GM12878 (cell line): ENCODE data around the gene EMID1. TPM values are rescaled to one million over a fixed set of nuclear protein-coding genes. Genes with fewer than 3 reads are reported as not detected.

Experiments used
- ATAC-seq: fragments of 200-7000 bp; cut with Tn5 transposase; 3 replicates; pipeline ENCODE4 v1.9.1; 2020; ENCODE audit warnings: mild to moderate bottlenecking, moderate library complexity
- BruUV-seq: library from RNA; stranded (reverse); fragments of 400-500 nt; replicated peaks from 2 replicates; lab custom pipeline; 2021; lab: Mats Ljungman, UMichigan
- CTCF ChIA-PET: fragments of 300-600 bp; sonication (Branson Sonifier 250); formaldehyde crosslinking; extraction: SDS; loops from one replicate; lab custom pipeline; 2021; ENCODE audit warnings: inconsistent platforms; lab: Yijun Ruan, JAX
- POLR2A ChIA-PET: fragments of 350-600 bp; formaldehyde crosslinking; extraction: SDS; loops from one replicate; lab custom pipeline; 2021; ENCODE audit warnings: inconsistent platforms; lab: Charles Lee
- RAD21 ChIA-PET: fragments of 300-600 bp; sonication (Branson Sonifier 250); formaldehyde crosslinking; loops from one replicate; lab custom pipeline; 2023; ENCODE audit warnings: antibody characterized with exemption; ENCODE audit not compliant: unreplicated experiment; lab: Charles Lee
- SMC1A ChIA-PET: fragments of 300-600 bp; sonication (Branson Sonifier 250); formaldehyde crosslinking; loops from one replicate; lab custom pipeline; 2023; ENCODE audit not compliant: unreplicated experiment, uncharacterized antibody; lab: Charles Lee
- DNase-seq: peaks from one replicate; pipeline ENCODE4 v3.0.0-alpha.2; 2011; ENCODE audit warnings: low read depth, low spot score
- FAIRE-seq: peaks from 3 replicates; lab custom pipeline; 2011; peaks lifted over from hg19 to GRCh38; lab: Jason Lieb, UNC
- H2AFZ ChIP-seq: 2 replicates; pipeline ENCODE4 v1.6.0; 2011; ENCODE audit warnings: low read depth, low read length, control low read depth; ENCODE audit not compliant: control insufficient read depth
- H3K27ac ChIP-seq: 2 replicates; pipeline ENCODE4 v1.5.1; 2011; ENCODE audit warnings: control low read depth; ENCODE audit not compliant: control insufficient read depth, insufficient read depth
- H3K27me3 ChIP-seq, 2 experiments: replicated peaks in 1 of 2; 2 replicates each; pipeline versions ENCODE4 v1.6.0 to v1.6.1; 2011; ENCODE audit warnings: low read length in 1 of 2; ENCODE audit not compliant: control insufficient read depth in 2 of 2, insufficient read depth in 2 of 2
- H3K36me3 ChIP-seq, 2 experiments: 2 replicates each; pipeline ENCODE4 v1.5.1; 2011; ENCODE audit warnings: low read length in 1 of 2; ENCODE audit not compliant: control insufficient read depth in 2 of 2, insufficient read depth in 2 of 2
- H3K4me1 ChIP-seq: 2 replicates; pipeline ENCODE4 v1.6.1; 2011; ENCODE audit warnings: mild to moderate bottlenecking, low read length, moderate library complexity, mixed read lengths; ENCODE audit not compliant: control insufficient read depth, insufficient read depth
- H3K4me2 ChIP-seq: 2 replicates; pipeline ENCODE4 v1.6.0; 2011; ENCODE audit warnings: control low read depth; ENCODE audit not compliant: control insufficient read depth, insufficient read depth
- H3K4me3 ChIP-seq: fragments of 200-600 bp; sonication (generic); 2 replicates; pipeline ENCODE4 v1.5.1; 2016
- H3K79me2 ChIP-seq: 2 replicates; pipeline ENCODE4 v1.6.0; 2011; ENCODE audit warnings: low read length; ENCODE audit not compliant: control insufficient read depth, insufficient read depth
- H3K9ac ChIP-seq: 2 replicates; pipeline ENCODE4 v1.8.0; 2011; ENCODE audit warnings: low read length, control low read depth, mixed read lengths; ENCODE audit not compliant: control insufficient read depth, insufficient read depth
- H3K9me3 ChIP-seq: replicated peaks from 3 replicates; pipeline ENCODE4 v1.5.1; 2011; ENCODE audit warnings: mild to moderate bottlenecking, low read length; ENCODE audit not compliant: control insufficient read depth, insufficient read depth
- H4K20me1 ChIP-seq: 2 replicates; pipeline ENCODE4 v1.6.0; 2011; ENCODE audit not compliant: control insufficient read depth, insufficient read depth
- CHD1 ChIP-seq: IDR thresholded peaks from 2 replicates; pipeline ENCODE4 v1.6.1; 2012; ENCODE audit warnings: low read depth, low read length, improper control_type of control experiment
- DPF2 ChIP-seq: fragments of 450-650 bp; IDR thresholded peaks from 2 replicates; pipeline ENCODE4 v1.6.1; 2017; ENCODE audit warnings: mild to moderate bottlenecking
- IKZF2 ChIP-seq, 2 experiments: fragments of 450-650 bp; IDR thresholded peaks; 2 replicates each; pipeline ENCODE4 v1.6.1; 2017; ENCODE audit warnings: mild to moderate bottlenecking in 2 of 2, moderate library complexity in 2 of 2
- MYB ChIP-seq: fragments of 150-350 bp; IDR thresholded peaks from 2 replicates; pipeline ENCODE4 v1.6.1; 2014; ENCODE audit warnings: mild to moderate bottlenecking, low read depth, low read length, borderline replicate concordance
- NFXL1 ChIP-seq: fragments of 450-650 bp; IDR thresholded peaks from 2 replicates; pipeline ENCODE4 v1.6.1; 2017; ENCODE audit warnings: antibody characterized with exemption, mild to moderate bottlenecking, borderline replicate concordance
- PML ChIP-seq: IDR thresholded peaks from 2 replicates; pipeline ENCODE4 v1.6.1; 2012; ENCODE audit warnings: low read length, inconsistent platforms
- RAD21 ChIP-seq: IDR thresholded peaks from 2 replicates; pipeline ENCODE4 v1.6.1; 2011; ENCODE audit warnings: mild to moderate bottlenecking, low read depth, low read length, moderate library complexity; ENCODE audit not compliant: insufficient read depth
- RELA ChIP-seq: fragments of 450-650 bp; IDR thresholded peaks from 2 replicates; pipeline ENCODE4 v1.8.0; 2014; ENCODE audit warnings: borderline replicate concordance; ENCODE audit not compliant: partially characterized antibody
- SMARCA5 ChIP-seq: fragments of 450-650 bp; IDR thresholded peaks from 2 replicates; pipeline ENCODE4 v1.6.1; 2017; ENCODE audit warnings: mild to moderate bottlenecking
- STAT3 ChIP-seq: IDR thresholded peaks from 2 replicates; pipeline ENCODE4 v1.6.1; 2011; ENCODE audit warnings: low read depth, low read length, improper control_type of control experiment
- ZNF207 ChIP-seq: fragments of 450-650 bp; IDR thresholded peaks from 2 replicates; pipeline ENCODE4 v1.6.1; 2014; ENCODE audit warnings: antibody characterized with exemption, mild to moderate bottlenecking, borderline replicate concordance
- WGBS: methylation state at CpG from one replicate; pipeline ENCODE4 v1.1.6; 2016; ENCODE audit warnings: low lambda C conversion rate; ENCODE audit not compliant: insufficient replicate concordance, insufficient coverage; ENCODE audit errors: missing lambda C conversion rate; 5-methylcytosine and 5-hydroxymethylcytosine counted together
- in situ Hi-C: fragments of 300-500 bp; cut with MboI; formaldehyde crosslinking; loops from 9 replicates; pipeline ENCODE4 v1.14.3; 2018; ENCODE audit warnings: mixed read lengths
- intact Hi-C: fragments of 100-400 bp; cut with micrococcal nuclease; formaldehyde crosslinking; loops from one replicate; pipeline ENCODE4 v1.14.2; 2022; ENCODE audit not compliant: unreplicated experiment
- polyA plus RNA-seq, 11 experiments: library from polyadenylated mRNA; depleted of rRNA in 4 of 11; unstranded in 6 of 11; stranded (reverse) in 5 of 11; fragments of >200 nt; fragmentation: Nextera tagmentation in 4 of 11; fragmentation: Illumina TruSeq in 1 of 11; extraction: Ambion mirVana in 4 of 11; extraction: Trizol in 1 of 11; gene quantifications; 1 replicate in 1 of 11; 2 replicates in 10 of 11; pipeline versions ENCODE4 v1.2.1 to v1.2.3, GENCODE V29; 2011 to 2016; ENCODE audit warnings: inconsistent platforms in 2 of 11, missing spikeins in 2 of 11, low read depth in 1 of 11
- total RNA-seq, 4 experiments: library from RNA; depleted of rRNA in 3 of 4; stranded (reverse); fragments of >200 nt in 3 of 4; fragmentation: Illumina TruSeq in 1 of 4; extraction: Trizol in 1 of 4; gene quantifications; 2 replicates each; pipeline versions ENCODE4 v1.2.1 to v1.2.3, GENCODE V29; 2013 to 2021

EMID1 gene
- total and polyA plus RNA-seq, 10 of the 15 experiments (the other 5 are each of a cell fraction or from before 2014, with no cell fraction given), result 1.2 to 60.3 (median 12.0) TPM

DNA sequence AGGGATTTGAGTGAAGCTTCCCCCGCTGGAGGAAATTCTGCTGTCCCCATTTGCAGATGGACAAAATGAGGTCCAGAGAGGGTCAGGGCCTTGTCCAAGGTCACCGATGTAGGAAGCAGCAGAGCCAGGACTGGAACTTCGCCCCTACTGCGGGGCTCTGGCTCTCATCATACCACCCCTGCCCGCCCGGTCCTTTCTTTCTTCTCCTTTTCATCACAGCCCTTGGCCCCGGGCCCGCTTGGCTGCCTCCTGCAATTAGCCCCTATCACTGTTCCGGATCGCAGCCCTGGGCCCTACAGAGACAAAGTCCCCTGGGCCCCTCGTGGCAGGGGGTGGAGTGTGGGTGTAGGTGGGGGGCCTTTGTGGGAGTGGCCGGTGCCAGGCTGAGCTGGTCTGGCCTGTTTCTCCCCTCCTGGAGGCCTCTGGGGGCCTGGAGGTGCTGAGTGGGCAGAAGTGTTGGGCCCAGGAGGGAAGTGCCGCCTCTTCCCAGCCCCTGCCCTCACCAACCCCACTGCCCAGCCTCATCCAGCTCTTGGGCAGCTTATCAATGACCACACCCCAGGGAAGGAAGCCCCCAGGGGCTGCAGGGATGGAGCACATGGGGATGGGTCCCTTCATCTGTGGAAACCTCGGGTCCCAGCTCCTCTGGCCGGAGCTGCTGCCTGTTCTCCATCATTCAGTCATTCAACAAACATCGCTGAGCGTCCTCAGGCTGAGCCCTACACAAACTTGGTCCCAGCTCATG, 3.4 kb downstream of the EMID1 start (continued):
- peak; percentile 49 for TF ChIP-seq DPF2

DNA sequence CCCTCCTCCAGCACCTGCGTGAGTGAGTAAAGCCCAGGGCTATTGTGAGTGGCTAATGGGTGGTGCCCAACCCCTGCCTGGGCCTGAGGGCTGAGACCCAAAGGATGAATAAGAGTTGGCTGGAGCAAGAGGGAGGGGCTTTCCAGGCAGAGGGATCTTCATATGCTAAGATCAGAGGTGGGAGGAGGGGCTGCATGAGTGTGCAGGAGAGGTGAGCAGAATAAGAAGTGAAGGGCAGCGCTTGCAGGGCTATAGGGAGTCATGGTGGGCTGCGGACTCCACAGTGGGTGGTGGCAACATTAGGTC, 3.9 kb downstream of the EMID1 start:
- Histone ChIP-seq H4K20me1 (no peaks in the 10 kb centered on the region), H3K9ac (peak overlapping the region; percentile 71), H3K27ac (peak overlapping the region; percentile 18; the same call in 1 of the 2 replicates), H3K4me2 (peak overlapping the region; percentile 71), H3K27me3 (no peaks in the 10 kb centered on the region; a peak in 1 of 4 replicates), H3K79me2 (peaks cover 50% of the 10 kb centered on the region), H3K9me3 (no peaks in the 10 kb centered on the region), H3K36me3 (no peaks in the 10 kb centered on the region; a peak in 2 of 4 replicates), H2AFZ (no peak overlapping the region), H3K4me1 (peaks cover 24% of the 10 kb centered on the region), H3K4me3 (peak overlapping the region; percentile 65; the same call in 1 of the 2 replicates)
- ChIA-PET SMC1A (interaction anchor here (1.1 to 16.1 kb wide), 5 partner anchors 8 to 41 kb away, joined by 6 to 165 read pairs (median 8); no protein-coding TSS in a partner anchor), RAD21 (interaction anchor here (0.8 to 5.2 kb wide), 5 partner anchors 8 to 53 kb away, joined by 3 to 26 read pairs (median 6); no protein-coding TSS in a partner anchor), CTCF (interaction anchor here (0.6 to 3.5 kb wide), 10 partner anchors 11 to 743 kb away, joined by 3 to 19 read pairs (median 5); no protein-coding TSS in a partner anchor), POLR2A (interaction anchor here (0.6 to 15.3 kb wide), 7 partner anchors 10 to 300 kb away, joined by 3 to 239 read pairs (median 3); no protein-coding TSS in a partner anchor)
- ATAC-seq (no peak), FAIRE-seq (no peak), DNase-seq (no peak)
- in situ Hi-C loops, result no loop called here
- 84% methylated on average over 3 of the region's 3 CpGs for WGBS
- TF ChIP-seq RELA (no peak), MYB (no peak), NFXL1 (no peak), RAD21 (no peak), PML (no peak), IKZF2 (IDR thresholded peaks at IDR 0.05) (no peak), ZNF207 (no peak), STAT3 (no peak), SMARCA5 (no peak), CHD1 (no peak)
- intact Hi-C loops, result loop anchor here (2.0 kb wide), 1 partner anchor 35 kb away; no protein-coding TSS in a partner anchor
- no TSS peak for BruUV-seq
